T-helper 1 cell treated with Interleukin-12 subunit alpha and Interleukin-12 subunit beta and Interleukin-4 antibody, amounts not matched to agents 30 ng/mL and 1 ng/mL, for 36 hours (primary cell): Measurements from ENCODE around the gene RAB9A. TPM values are rescaled to one million over a fixed set of nuclear protein-coding genes. Genes with fewer than 3 reads are reported as not detected.
"Not testable (repeated sequence)": the region's sequence is repeated elsewhere in the genome, so short reads cannot be mapped to it uniquely, and the experiment has no call there.

Experiments
- intact Hi-C: fragments of 100-400 bp; cut with micrococcal nuclease; formaldehyde crosslinking; loops from one replicate; pipeline ENCODE4 v1.15.1; 2024
- total RNA-seq: library from RNA; stranded (reverse); gene quantifications from 2 replicates; pipeline ENCODE4 v1.2.3, GENCODE V29; 2022

Gene RAB9A
- total RNA-seq, 1 donor from 2014 or later: 12.5 TPM

DNA sequence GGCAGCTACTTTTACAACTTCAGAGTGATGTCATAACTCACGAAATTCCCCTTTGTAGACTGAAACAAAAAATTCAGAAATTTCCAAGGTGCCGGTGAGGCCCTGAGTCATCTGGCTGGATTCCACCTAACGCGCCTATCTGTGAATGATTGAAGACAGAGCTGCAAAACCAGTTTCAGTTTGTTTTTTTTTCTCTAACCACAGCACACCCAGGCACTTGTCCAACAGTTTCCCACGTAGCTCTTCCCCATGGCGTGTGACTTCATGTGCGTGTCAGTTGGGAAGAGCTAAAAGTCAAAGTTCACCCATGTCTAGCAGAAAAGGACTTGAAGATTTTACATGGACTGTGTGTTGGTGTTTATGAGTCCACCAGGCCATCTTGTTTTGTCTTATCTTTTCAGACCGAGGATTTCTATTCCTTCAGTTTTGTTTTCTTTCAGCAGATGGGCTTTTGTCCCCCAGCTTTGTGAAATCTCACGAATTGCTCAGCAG is 19.6 kb upstream of the RAB9A start:
- intact Hi-C loops: loop anchor here (1.0 kb wide), 1 partner anchor 19 kb away; no protein-coding TSS in a partner anchor

DNA sequence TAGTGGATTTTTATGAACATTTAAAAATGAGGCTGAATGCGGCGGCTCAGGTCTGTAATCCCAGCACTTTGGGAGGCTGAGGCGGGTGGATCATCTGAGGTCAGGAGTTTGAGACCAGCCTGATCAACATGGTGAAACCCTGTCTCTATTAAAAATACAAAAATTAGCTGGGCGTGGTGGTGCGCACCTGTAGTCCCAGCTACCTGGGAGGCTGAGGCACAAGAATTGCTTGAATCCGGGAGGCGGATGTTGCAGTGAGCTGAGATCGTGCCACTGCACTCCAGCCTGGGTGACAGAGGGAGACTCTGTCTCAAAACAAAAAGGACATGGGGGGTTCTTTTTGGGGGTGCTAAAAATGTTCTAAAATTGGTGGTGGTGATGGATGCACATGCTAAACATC is 19.2 kb upstream of the RAB9A start:
- intact Hi-C loops: loop anchor here (1.0 kb wide), 1 partner anchor 19 kb away; no protein-coding TSS in a partner anchor

DNA sequence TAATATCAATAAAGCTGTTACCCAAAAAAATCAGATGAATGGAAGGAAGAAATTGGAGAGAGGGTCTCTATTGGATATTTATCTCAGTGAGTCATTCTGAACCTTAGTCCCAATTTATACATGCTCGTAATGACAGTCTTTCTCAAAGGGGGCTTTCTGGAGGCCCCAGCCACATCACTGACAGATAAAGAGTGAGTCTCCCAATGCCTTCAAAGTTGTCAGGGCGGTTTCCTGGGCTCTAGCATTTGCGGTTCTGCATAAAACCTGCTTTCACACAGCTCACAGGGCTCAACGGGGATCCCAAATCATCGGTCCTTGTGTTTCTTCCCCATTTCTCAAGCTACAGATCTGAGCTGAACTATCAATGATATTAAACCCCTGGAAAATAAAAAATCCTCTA is 18.7 kb upstream of the RAB9A start:
- intact Hi-C loops: no loop called here

DNA sequence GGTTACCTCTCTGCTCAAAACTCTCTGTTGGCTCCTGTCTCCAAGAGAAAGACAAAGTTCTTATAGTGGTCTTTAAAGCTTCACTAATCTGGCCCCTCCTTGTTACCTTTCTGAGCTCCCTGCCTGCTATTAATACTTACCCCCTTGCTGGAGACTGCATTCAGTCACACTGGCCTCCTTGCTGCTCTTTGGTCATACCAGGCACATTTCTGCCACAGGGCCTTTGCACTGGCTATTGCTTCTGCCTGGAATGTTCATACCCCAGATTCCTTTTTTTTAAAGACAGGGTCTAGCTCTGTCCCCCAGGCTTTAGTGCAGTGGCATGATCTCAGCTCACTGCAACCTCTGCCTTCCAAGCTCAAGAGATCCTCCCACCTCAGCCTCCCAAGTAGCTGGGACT is 15.9 kb upstream of the RAB9A start:
- intact Hi-C loops: no loop called here

DNA sequence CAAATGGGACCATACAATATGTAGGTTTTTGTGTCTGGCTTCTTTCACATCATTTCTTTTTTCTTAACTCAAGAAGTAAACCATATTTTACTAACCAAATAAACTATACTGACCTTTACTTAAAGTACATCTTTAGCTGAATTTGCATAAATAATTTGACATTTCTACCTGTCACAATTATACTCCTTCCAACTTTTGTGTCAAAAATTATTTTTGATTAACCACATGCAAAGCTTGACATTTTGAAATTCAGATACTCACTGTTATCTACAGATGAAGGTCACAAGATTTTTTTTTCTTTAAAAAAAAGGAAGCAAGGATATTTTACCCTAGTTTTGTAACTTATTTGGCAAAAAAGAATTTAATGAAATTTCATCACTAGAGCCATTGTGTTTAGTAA is 12.0 kb upstream of the RAB9A start:
- intact Hi-C loops: no loop called here

DNA sequence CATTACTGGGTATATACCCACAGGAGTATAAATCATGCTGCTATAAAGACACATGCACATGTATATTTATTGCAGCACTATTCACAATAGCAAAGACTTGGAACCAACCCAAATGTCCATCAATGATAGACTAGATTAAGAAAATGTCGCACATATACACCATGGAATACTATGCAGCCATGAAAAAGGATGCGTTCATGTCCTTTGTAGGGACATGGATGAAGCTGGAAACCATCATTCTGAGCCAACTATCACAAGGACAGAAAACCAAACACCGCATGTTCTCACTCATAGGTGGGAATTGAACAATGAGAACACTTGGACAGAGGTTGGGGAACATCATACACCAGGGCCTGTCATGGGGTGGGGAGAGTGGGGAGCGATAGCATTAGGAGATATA is 9.2 kb upstream of the RAB9A start:
- intact Hi-C loops: not testable (repeated sequence)

DNA sequence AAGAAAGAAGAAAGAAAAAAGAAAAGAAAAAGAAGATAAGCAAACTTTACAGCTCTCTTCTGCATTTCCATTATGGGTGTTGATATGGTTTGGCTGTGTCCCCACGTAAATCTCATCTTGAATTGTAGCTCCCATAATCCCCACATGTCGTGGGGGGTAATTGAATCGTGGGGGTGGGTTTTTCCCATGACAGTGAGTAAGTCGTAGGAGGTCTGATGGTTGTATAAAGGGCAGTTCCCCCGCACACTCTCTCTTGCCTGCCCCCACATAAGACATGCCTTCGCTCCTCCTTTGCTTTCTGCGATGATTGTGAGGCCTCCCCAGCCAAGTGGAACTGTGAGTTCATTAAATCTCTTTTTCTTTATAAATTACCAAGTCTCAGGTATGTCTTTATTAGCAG is 7.3 kb upstream of the RAB9A start:
- intact Hi-C loops: no loop called here

DNA sequence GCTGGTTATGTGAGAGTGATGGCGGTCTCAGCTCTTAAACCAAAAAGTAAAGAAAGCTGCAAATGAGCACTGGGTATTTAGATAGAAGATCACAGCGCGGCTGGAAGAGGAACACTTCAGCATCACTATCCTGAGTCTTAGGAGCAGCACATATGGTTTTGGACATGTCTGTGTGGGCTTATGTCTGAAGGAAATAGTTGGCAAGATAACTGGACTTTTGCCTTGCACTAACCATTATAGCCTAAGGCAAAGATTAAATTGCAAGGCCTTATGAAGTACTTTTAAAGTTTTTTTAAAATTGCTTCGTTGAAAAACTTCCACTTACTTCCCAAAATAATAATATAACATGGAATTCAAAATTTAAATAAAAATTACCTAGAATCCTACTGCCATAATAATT is 4.6 kb upstream of the RAB9A start:
- intact Hi-C loops: no loop called here

DNA sequence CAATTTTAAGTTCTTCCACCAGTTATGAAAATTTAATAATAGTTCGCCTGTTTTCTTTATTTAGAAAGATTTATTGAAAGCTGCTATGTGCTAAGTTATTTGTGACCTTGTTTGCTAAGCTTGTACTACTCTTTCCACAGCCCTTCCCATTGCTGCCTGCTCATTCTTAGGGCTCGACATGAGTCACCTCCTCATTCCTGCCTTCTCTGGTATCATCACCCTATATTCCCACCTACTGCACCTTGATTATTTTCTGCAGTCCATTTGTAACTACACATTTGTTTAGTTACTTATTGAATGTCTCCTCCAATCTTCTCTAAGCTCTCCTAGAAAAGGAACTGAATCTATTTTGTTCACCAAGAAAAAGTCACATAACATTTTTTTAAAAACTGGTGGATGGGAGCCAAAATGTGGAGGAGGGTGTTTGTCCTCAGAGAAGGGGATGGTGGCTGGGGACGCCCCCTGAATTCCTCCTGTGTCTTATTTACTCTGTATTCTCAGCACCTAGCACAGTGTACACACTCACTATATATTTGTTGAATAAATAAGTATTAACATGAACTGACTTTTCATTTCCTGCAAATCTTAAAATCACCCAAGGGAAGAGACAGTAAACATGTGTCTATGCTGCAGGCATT is 3.7 kb upstream of the RAB9A start:
- intact Hi-C loops: no loop called here

DNA sequence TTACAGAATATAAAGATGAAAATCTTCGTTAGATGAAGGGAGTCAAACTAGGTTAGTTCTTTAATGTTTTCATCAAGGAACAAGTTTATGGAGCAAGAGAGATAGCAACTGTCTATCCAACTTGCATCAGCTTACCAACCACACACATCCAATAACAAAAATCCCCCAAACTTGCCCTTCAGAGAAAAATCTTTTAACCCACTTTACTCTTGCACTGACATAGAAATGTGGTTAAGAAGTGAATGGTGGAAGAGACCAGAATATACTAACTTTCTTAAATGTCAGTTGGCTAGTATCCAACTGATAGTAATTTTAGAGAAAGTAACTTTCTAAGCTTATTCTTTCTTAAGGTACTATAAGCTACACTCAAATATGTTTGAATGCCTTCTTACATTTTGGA is 1.7 kb upstream of the RAB9A start:
- intact Hi-C loops: no loop called here

DNA sequence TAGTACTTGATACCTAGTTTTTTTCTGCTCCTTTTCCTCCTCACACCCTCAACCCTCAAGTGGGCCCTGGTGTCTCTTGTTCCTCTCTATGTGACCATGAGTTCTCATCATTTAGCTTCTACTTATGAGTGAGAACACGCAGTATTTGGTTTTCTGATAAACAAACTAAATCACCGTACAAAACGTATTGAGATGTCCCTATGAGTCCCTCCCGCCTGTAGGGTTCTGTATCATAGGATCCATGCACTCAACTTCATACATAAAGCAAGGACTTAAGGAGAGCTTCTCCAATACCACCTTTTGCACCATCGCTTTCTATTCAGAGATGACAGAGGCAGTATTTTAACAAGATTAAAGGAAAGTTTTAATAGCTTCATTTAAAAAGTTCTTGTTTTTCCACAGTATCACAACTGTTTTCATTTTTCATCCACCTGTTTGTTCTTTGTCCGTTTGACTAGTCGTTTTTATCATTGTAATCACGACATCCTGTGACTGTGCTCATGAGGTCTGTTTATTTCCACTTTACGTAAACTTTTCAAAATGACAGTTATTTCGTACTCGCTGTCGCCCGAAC is 457 bp upstream of the RAB9A start:
- intact Hi-C loops: loop anchor here (1.0 to 2.0 kb wide), 5 partner anchors 19 to 344 kb away; partner anchors contain the start of genes OFD1, TCEANC and TRAPPC2

DNA sequence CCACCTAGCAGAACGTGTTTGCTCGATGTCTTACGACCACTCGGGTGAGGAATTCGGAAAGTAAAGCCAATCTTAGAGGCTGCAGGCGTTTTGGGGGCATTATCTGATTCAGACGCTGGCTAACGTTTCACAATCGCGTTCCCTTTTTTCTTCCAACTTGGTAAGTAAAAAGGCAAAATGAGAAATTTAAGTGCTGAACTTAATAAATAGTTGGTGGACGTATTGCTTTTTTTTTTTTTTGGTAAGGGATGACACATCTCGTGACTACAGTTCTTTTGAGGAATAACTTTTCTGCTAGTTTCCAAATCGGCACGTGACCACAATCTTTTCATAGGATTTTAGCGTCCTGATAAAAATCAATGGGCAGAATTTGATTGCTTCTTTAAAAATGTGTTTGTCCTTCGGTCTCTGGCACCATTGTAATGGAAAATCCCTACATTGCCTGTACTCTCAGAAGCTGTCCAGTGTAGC is 848 bp downstream of the RAB9A start:
- intact Hi-C loops: loop anchor here (1.0 to 2.0 kb wide), 2 partner anchors 31 to 35 kb away; no protein-coding TSS in a partner anchor

DNA sequence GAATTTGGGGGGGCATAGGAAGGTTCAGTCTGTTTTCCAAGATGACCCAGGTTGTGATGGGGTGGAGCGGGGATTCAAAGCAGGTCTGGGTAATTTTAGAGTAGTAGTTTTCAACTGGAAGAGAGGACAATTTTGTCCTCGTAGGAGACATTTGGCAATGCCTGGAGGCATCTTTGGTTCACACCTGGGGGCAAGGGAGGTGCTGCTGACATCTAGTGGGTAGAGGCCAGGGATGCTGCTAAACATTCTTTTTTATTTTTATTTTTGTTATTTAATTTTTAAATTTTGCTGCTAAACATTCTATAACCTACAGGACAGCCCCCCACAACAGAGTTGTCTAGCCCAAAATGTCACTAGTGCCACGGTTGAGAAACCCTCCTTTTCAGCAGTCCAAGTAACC is 1.9 kb downstream of the RAB9A start:
- intact Hi-C loops: loop anchor here (1.0 kb wide), 1 partner anchor 33 kb away; no protein-coding TSS in a partner anchor

DNA sequence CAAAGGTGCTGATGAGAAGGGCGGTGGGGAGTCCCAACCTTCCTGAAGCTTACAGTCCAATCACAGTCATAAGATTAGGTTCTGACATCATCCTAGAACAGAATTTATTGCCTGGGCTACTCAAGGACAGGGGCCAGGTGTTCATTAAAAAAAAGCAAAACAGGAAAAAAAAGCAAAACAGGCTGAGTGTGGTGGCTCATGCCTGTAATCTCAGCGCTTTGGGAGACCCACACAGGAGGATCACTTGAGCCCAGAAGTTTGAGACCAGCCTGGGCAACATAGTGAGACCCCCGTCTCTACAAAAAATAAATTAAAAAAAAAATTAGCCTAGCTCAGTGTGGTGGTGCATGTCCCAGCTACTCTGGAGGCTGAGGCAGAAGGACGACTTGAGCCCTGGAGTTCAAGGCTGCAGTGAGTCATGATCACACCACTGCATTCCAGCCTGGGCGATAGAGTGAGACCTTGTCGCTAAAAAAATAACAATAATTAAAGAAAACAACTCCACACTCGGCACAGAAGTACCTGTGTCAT is 3.0 kb downstream of the RAB9A start:
- intact Hi-C loops: no loop called here

DNA sequence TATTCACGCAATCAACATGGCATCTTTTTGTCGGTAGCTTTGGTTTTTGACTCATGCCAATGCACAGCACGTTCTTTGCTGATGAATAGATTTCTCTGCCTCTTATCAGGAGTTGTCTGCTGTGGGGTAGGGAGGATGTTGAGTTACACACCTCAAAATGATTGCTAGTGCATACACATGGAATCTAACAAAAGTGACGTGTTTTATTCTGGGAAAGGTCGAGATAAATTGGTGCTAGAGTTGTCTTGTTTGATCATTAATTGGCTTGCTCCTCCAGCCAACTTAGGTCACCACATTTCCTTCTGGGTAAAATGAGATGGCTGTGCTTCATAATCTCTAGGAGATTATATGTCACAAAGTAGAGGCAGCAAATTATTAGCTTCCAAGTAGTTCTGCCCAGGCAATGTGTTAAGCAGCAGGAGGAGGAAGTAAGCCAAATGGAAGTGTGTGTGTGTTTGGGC is 3.9 kb downstream of the RAB9A start:
- intact Hi-C loops: no loop called here

DNA sequence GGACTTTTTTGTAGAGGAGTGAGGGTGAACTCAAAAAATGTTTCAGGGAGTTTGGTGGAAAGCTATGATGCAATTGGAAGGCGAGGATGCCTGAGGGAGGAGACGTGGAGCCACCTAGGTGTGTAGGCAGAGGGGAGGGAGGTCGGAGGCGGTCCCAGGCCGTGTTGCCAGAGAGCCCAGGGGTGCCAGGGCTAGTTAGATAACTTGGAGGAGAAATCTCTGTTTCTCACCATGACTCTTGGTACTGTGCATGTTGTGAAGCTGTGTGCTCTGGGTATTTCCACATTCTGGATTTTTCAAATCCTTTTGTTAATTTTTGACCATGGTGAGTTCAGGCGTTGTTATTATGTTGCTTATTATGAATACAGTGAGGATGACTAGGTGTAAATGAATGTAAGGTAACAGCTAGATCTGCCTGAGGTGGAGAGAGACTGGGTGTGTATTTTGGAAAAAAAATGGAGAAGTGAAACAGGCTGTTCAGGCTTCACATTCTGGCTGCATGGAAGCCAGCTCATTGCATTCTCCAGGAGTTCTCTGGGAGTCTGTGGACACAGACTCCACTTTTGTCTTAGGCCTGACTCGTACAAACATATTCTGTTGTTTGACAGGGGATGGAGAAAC is 4.5 kb downstream of the RAB9A start:
- intact Hi-C loops: no loop called here

DNA sequence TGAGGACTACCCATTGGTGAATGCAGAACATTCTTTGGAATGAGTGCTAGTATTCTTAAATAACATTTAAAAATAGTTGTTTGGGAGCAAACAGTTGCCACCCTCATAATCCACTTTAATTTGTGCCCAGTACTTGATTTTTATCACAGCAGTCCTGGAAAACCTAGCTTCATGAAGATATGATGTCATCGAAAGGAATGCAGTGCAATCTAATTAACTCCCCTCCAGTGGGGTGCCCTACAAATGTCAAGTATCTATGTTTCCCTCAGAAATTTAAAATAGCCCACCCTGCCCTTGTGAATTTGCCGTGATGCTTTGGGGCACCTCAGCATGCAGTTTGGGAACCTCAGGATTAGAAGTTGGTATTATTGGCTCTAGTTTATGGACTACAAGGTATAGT is 5.4 kb downstream of the RAB9A start:
- intact Hi-C loops: no loop called here

DNA sequence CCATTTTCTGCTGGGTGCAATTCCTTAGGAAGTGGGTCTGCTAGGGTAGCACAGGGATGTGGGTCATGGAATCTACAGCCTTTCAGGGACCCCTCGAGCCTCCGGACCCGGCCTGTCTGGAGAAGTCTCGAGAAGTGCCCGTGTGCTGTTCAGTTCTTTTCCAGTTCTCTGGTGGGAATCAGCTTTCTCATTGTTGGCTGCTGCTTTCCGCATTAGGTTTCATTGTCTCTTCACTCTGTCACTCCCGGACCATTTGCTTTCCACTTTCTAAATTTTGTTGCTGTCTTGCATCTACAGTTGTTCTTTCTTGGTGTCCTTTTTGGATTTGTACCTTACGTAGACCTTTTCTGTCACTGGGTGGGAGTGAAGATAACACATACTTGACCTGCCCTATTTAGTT is 6.1 kb downstream of the RAB9A start:
- intact Hi-C loops: no loop called here

DNA sequence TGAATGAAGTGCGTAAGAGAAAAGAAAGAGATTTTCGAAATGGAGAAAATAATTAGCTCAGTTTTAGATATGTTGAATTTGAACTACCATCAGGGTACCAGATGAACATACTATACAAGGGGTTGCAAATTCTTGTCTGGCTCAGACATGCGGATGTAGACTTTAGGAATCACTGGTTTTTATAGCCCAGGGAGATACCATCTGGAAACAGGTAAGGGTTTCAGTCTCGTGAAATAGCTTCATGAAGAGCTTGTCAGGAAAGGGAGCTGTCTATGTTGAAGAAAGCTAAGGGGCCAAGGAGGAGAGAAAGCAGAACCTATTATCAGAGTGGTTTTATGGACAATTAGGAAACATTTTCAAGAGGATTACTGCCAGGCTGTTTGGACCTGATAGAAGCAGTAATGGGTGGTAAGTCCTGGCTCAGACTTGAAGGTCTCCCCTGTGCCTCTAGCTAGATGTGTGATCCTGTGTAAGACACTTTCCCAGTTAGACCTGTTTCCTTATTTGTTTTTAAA is 6.7 kb downstream of the RAB9A start:
- intact Hi-C loops: no loop called here

DNA sequence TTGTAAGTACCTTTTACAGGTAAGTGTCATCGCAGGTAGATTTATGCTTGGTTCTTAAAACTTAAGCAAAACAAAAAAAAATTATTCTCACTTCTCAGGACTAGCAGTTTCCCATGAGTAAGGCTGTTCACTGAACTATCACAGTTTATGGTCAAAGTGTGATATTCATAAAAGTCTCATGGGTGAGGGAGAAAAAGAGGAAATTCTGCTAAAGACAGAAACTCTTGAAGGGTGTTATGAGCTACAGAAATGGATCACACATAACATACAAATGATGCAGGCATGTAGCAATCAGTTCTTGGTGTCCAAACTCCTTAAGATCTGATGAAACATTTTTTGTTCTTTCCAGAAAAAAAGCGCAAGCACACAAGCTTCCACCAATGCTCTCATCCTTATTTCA is 8.5 kb downstream of the RAB9A start:
- intact Hi-C loops: no loop called here

DNA sequence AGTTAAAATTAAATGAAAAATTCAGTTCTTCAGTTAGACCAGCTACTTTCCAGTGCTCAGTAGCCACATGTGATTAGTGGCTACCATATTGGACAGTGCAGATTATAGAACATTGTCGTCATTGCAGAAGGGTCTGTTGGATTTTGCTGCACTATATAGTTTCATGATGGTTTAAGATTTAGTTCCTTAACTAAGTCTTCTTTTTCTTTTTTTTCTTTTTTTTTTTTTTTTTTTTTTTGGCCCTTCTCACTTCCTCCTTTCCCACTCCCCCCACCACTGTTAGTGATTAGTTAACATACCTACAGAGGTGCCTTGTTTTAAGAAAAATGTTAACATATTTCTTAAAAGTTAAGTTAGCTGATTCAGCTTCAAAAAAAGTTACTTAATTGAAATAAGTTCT is 9.0 kb downstream of the RAB9A start:
- intact Hi-C loops: no loop called here

DNA sequence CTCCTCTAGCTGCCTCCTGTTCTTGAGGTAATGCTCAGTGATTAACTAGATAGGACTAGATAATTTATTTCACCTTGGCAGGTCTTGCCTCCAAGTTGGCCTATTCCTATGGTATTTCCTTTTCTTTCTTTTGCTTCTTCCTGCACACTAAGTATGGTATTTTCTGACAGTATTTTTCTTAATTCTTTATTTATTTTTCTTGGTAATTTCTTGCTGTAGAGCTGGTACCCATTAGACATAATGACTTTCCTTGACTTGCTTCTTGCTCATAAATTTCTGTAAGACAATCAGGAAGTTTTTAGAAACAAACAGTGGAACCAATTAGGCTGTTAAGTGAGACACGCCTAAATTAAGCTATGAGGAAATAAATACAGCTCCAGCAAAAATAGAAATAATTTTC is 9.5 kb downstream of the RAB9A start:
- intact Hi-C loops: no loop called here
